NCI-H446 treated with DMSO at 0.1 percent for 48 hours (cell line): Measurements from ENCODE around the gene PAK6.

Experiments used
- DNase-seq: peaks from one replicate; lab custom pipeline; 2025; lab: John Stamatoyannopoulos, UW

The PAK6 gene

DNA sequence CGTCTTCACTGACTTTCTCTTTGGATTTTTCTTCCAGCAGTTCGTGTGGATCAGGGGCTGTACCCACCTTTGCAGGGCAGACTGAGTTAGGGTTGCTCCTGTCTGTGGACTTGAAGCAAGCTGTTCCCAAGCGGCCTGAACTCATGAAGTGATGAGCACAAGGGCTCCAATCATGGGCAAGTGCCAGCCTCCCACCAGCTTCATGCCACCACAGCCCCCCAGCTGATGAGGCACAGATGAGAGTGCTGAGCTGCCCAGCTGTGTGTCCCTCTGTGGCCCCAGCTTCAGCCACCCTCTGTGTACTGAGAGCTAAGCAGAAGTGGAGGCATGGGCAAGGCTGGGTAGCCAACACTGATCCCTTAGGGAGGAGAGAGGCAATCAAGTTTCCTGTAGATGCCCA, 72.1 kb downstream of the PAK6 start:
- DNase-seq = no peak

DNA sequence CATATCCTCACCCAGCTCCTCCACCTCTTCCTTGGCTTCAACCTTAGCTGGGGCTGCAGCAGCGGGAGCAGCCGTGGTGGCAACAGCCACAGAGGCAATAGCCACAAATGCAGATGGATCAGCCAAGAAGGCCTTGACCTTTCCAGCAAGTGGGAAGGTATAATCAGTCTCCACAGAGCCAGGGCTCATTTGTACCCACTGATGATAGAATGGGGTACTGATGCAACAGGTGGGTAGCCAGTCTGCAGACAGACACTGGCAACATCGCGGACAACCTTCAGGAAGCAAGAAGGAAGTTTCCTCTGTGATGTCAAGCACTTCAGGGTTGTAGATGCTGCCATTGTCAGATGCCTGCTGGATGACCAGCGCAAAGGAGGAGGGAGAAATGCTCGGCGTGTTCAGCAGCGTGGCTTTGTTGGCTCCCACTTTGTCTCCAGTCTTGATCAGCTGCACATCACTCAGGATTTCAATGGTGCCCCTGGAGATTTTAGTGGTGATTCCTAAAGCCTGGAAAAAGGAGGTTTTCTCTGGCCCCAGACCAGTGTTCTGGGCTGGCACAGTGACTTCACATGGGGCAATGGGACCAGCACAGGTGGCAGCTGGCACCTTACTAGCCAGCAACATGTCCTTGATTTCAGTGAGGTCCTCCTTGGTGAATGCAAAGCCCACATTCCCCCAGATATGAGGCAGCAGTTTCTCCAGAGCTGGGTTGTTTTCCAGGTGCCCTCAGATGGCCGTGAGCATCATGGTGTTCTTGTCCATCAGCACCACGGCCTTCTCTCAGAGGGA, 73.7 kb downstream of the PAK6 start:
- DNase-seq = no peak

DNA sequence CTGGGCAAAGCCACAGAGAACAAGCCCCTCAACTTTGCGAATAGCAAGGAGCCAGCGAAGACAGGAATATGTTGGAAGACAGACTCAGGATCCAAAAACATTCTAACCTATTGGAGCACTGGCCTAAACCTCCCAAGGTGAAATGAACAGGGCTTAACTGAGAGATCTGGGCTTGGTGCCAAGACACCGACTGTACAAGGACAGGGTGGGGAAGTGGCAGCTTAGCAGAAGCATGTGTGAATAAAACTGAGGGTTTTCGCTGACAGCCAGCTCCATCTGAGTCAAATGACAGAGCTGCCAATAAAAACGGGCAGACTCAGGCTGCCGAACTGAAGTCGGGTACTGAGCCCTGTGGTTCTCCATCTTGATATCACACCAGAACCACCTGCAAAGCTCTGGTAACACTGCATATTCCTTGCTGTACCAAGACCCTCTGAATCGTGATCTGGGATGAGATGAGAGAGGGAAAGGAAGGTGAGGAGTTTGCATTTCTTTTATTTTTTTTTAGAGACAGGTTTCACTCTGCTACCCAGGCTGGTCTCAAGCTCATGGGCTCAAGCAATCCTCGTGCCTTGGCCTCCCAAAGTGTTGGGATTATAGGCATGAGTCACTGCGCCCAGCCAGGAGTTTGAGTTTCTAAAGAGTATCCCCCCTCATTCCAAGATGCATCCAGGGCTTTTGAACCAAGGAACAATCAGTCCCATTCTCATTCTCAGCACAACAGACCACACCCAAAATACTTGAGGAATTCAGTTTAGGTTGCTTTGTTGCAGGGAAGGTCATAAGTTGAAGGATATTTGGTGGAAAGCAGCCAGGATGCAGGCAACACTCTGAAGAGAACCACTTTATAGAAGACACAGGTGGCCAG, 74.9 kb downstream of the PAK6 start:
- DNase-seq = peak; percentile 42

DNA sequence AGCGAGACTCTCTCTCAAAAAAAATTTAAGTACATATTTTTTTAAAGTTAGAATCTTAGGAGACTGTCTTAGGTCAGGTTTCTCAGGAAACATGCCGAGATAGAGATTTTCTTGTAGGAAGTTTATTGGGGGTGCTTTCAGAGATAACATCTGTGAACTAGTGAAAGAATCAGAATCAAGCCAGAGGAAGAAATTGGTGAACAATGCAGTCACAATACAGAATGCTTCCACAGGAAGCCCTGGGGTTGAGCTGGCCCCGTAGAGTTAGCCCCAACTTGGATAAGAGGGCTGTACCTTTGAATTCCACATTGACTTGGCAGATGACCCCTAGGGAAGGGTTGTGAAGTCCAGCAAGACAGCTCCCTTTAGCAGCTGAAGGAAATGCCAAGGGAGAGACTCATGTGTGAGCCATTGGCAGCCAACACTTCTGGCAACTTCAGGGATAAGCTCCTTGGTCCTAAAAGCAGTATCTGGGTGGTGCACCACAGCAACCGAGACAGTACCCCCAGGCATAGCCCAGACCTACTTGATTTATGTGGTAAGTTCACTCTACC, 75.9 kb downstream of the PAK6 start:
- no peak for DNase-seq

DNA sequence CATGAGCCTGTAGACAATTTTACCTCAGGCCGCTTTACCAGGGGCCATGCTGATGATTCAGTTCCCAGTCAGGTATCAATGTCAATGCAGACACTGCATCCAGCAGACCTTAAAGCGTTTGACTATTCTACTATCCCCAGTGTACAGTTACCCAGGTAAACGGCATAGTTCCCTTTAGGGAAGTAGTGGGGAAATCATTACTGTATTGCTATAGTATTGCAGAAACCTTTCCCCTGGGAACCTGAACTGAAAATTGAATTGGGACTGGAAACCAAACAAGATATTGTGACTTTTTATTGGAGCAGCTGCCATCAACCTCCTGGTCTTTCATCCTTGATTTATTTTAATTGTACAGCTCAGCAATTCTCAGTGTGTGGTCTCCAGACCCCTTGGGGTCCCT, 78.1 kb downstream of the PAK6 start:
- no peak for DNase-seq

DNA sequence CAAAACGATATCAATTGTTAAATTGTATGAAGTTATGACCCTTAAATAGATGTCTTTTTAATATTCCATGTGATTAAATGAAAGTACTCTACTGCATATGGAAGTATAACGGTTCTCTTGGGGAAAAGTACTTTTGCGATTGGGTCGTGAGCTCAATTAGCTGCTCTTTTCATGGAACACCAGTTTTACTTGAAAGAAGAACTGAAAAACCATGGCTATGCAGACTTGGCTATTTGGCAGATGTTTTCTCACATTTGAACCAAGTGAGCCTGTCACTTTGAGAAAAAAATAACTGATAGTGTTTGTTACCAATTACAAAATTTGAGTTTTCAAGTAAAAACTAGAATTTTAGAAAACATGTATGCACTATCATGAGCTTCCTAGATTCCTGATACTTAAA, 78.7 kb downstream of the PAK6 start:
- no peak for DNase-seq

DNA sequence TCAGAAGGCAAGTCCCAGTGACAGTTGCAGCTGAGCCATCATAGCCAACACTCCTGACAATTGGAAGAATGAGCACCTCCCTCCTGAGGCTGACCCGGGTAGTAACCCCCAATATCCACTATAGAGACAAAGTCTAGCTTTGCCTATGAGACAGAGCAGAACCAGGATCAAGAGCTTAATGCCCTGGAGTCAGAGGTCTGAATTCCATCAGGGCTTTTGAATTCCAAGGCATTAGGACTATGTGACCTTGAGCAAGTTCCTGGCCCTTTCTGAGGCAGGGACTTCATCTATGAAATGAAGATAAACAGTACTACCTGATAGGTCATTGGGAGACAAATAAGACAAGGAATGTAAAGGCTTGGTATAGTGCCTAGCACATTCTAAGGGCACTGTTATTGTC, 81.5 kb downstream of the PAK6 start:
- DNase-seq = no peak

DNA sequence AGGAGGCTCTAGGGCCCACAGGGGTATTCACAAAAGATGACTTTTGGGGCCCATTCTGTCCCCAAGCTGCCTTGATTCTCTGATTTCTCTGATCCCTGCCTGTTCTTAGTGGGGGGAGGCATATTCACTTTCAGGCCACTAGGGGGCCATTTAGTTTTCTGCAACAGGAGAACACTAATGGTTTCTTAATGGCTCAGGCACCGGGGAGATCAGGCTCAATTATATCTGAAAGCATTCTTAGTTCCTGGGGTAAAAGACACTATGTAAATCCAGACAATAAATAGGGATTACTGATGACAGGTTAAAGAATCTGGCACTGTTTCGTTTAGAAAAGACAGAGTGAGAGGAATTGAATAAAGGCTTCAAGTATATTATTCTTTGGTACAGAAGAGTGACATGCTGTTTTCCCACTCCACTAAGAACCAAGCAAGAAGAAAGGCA, 82.1 kb downstream of the PAK6 start:
- peak; percentile 71 for DNase-seq

DNA sequence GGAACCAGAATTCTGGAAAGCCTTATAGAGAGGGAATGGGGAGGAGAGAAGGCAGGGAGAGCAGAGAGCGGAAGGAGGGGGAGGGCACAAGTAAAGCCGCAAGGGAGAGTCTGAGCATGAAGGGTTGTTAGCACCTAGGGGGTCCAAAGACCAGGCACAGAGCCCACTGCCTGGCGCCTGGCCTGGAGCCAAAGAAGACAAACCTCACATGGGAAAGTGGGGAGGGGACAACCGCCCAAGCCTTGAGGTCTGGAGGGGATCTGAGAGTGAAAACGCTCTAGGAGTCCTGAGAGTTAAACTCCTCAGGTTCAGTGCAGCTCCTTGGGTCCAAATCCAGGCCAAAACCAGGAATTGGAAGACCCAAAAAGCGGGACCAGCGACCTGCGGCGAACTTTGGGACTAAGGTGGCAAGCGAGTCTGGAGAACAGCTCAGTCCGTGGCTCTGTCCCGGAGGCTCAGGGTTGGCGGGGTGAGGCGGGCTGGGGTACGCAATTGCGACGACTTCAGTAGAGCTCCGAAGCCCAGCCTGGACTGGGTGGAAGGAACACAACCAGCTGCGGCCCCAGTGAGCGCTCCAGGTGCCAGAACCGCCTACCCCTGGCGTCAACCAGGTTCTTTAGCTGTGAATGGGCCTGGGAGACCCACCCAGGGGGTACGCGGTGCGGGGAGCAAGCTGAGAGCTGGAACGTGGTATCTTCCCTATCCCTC, 83.8 kb downstream of the PAK6 start:
- DNase-seq = peak; percentile 56

DNA sequence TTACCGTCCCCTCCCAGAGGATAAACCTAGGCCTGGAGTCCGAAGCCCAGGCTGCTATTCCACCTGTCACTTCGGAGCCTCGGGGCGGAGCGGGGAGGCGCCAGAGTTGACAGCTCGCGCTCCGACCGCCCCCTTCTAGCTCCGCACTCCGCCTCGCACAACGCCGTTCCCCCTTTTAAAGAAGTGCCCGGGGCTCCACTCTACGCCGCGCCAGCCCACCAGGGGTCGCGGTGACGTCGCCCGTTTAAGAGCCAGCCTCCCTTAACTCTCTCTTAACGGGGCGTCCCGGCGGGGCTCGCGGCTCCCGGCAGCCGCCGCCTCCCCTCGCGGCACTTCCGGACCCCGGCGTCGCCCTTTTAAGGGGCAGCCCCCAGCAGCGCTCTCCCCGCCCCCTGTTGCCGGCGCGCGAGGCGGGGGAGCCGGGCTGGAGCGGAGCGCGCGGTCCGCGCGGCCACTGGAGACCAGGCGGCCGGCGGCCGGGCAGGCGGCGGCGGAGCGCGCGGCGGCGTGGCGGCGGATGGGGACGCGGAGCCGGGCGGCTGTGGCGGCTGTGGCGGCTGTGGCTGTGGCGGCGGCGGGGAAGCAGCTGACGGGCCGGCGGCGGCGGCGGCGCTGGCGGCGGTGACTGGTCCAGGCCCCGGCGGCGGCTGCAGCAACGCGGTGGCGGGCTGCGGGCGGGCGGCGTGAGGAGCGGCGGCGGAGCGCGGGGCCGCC, 84.5 kb downstream of the PAK6 start, which contains the start of gene INAFM2:
Gene INAFM2 (plus strand): TSS at position 454 of the 714 bp plus-strand sequence. CDS start 364 bp downstream, outside the sequence.
- DNase-seq = peak; percentile 82

DNA sequence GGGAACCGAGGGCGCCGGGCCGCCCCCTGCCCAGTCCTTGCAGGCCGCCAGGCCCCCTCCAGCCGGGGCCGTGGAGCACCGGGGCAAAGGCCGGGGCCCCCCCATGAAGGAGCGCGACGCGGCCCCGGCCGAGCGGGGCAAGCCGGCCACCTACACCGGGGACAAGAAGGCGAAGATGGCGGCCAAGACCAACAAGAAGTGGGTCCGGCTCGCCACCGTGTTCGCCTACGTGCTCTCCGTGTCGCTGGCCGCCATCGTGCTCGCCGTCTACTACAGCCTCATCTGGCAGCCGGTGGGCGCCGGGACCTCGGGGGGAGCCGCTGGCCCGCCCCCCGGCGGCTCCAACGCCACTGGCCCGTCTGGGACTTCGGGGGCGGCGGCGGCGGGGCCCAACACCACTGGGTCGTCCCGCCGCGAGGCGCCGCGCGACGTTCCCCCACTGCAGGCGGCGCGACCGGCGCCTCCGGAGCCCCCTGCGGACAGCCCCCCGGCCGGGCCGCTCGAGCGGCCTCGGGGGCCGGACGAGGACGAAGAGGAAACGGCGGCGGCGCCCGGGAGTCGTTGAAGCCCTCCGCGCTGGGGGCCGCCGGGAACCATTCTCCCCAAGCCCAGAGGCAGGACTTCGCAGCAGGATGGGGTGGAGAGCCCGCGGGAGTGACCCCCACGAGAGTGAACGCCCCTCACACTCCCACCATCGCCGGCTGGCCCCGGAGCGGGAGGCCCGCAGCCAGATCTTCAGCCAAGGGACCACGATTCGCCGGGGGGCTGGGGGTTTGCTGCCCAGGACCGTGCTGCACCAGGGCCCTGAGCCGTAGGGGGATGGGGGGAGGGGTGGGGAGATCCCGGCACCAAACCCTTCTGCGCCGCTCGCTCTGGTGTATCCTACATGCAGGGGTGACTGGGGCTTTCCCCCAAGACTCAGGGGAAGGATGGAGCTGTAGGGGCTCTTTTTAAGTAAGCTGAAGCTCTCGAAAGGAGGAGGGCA, 85.4 kb downstream of the PAK6 start:
- DNase-seq = no peak

DNA sequence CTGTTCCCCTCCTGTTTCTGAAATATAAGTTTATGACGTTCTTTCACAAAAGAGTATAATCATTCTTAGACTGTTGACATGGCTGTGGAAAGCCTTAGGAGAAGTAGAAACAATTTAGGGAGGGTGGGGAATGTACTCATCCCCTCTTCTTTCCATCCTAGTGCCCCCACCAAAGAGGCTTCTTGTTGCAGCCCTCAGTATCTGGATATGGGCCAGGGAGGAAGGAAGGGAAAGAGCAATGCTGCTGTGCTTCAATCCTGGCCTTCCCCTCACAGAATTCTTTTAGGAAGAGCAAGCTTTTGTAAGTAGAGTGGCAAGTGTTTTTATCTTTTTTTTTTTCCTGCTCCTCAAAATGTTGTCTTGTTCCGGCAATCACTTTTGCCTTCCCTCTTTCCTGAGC, 86.3 kb downstream of the PAK6 start:
- no peak for DNase-seq

DNA sequence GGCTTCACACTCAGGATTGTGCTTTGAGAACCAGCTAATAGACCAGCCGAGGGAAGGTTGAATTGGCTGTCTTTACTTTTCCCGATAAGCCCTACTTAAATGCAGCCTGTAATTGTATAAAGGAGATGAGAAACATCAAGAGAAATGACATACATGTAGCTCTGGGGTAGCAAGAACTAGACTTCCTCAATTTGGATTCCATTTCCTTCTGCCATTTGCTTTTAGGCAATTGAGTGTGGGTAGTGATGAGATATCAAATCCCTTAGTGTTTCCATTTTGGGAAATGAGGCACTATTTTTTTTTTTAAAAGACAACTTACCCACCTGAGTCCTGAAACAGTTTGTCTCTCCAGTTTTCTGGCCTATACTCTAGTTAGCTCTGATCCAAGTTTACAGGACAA, 86.8 kb downstream of the PAK6 start:
- no peak for DNase-seq
